Muscle of arm (tissue), 14 donors: ENCODE data around the gene SCART1. TPM values are rescaled to one million over a fixed set of nuclear protein-coding genes. Genes with fewer than 3 reads are reported as not detected.
"Not testable (repeated sequence)": the region's sequence is repeated elsewhere in the genome, so short reads cannot be mapped to it uniquely, and the experiment has no call there.

ENCODE experiments used
- DNase-seq: peaks from one replicate; pipeline ENCODE4 v3.0.0-alpha.2; 2013
- long read RNA-seq, 11 donors: transcript quantifications; one replicate each; lab custom pipeline, GENCODE V29; 2026
- polyA plus RNA-seq, 12 donors: library from polyadenylated mRNA; unstranded; fragments of 120-200 nt; gene quantifications; one replicate each; pipeline ENCODE4 v1.2.1, GENCODE V29; 2013; ENCODE audit not compliant: insufficient read length in 12 of 12

The SCART1 gene
- 1 to 10 TPM in 5 of 12 donors, under 1 TPM in 5, not detected in 2; 0.58 to 1.7 (median 1.0) TPM for polyA plus RNA-seq
- long read RNA-seq, donor 1, result 0 reads
- long read RNA-seq, donor 2, result 0 reads
- long read RNA-seq, donor 3, result 0 reads
- long read RNA-seq, donor 4, result 0 reads
- long read RNA-seq, donor 5, result 0 reads
- long read RNA-seq, donor 6, result 0 reads
- long read RNA-seq, donor 7, result 0 reads
- long read RNA-seq, donor 8, result 0 reads
- long read RNA-seq, donor 9, result 0 reads
- long read RNA-seq, donor 10, result 0 reads
- long read RNA-seq, donor 11, result 0 reads

GRCh38 chr10:133453516-133454203, at the start of gene SCART1:
Gene SCART1, plus strand, starts transcription at chr10:133453945. Its CDS starts 53 bp downstream, at chr10:133453998.
- no peak for DNase-seq

- DNase-seq, result no peak
Observed at GRCh38 chr10:133405272-133405671, 48.5 kb upstream of the SCART1 start.

GRCh38 chr10:133405844-133406527, 47.8 kb upstream of the SCART1 start:
- DNase-seq, result no peak

- DNase-seq, result no peak
Observed at GRCh38 chr10:133411523-133412380, 42.0 kb upstream of the SCART1 start.

DNA sequence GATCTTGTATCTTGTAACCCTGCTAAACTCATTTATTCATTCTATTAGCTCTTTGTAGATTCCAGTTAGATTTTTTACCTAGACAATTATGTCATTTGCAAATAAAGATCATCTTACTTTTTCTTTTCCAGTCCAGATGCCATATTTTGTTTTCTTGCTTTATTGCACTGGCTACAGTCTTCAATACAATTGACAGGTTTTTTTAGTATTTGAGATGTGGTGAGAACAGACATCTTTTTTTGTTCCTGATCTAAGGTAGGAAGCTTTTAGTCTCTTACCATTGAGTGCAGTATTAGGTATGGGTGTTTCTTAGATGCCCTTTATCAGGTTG, 41.4 kb upstream of the SCART1 start:
- no peak for DNase-seq

- not testable (repeated sequence) for DNase-seq
Observed at GRCh38 chr10:133414401-133414800, 39.3 kb upstream of the SCART1 start.

DNA sequence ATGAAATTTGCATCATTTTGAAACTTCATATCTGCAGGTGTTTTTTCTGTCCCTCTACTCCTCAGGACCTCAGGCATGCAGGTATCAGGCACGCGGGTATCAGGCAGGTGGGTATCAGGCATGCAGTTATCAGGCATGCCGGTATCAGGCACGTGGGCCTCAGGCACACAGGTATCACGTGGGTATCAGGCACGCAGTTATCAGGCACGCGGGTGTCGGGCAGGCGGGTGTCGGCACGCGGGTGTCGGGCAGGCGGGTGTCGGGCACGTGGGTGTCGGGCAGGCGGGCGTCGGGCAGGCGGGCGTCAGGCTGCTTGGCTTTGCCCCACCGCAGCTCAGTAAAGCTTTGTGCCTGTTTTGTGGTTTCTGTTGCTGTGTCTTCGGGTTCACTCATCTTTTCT, 38.0 kb upstream of the SCART1 start:
- no peak for DNase-seq

- DNase-seq, result no peak
Observed at GRCh38 chr10:133418289-133418993, 35.3 kb upstream of the SCART1 start.

DNA sequence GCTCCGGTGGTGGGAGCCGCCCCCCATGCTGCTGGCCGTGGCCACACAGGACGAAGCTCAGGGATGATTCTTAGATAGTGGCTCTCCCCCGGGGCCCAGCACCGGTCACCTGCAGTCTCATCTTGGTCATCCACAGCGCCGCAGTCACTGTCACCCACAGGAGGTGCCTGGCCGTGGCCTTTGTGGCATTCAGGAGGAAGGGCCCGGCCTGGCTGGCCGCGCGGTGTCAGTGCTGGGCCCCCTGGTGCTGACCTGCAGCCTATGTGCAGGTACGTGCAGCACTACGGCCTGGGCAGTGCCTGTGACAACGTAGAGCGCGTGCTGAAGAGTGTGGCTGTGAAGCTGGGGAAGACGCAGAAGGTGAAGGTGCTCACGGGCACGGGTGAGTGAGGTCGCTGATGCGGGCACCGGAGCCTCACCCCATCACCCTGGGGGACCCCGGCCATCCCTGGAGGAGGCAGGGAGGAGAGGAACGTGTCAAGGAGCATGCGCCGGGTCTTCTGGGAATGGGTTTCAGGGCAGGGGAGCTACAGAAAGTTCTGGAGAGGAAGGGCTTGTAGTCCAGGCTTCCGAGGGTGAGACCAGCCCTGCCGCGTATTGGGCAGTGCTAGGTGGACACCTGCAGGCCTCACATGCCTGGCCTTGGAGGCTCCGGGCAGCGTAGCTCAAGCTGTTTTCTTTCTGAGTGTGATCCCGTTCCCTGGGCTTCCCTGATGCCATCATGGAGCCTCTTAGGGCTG, 34.4 kb upstream of the SCART1 start:
- no peak for DNase-seq

GRCh38 chr10:133420028-133420427, 33.7 kb upstream of the SCART1 start:
- no peak for DNase-seq

- DNase-seq, result no peak
Observed at GRCh38 chr10:133420579-133420978, 33.2 kb upstream of the SCART1 start.

DNA sequence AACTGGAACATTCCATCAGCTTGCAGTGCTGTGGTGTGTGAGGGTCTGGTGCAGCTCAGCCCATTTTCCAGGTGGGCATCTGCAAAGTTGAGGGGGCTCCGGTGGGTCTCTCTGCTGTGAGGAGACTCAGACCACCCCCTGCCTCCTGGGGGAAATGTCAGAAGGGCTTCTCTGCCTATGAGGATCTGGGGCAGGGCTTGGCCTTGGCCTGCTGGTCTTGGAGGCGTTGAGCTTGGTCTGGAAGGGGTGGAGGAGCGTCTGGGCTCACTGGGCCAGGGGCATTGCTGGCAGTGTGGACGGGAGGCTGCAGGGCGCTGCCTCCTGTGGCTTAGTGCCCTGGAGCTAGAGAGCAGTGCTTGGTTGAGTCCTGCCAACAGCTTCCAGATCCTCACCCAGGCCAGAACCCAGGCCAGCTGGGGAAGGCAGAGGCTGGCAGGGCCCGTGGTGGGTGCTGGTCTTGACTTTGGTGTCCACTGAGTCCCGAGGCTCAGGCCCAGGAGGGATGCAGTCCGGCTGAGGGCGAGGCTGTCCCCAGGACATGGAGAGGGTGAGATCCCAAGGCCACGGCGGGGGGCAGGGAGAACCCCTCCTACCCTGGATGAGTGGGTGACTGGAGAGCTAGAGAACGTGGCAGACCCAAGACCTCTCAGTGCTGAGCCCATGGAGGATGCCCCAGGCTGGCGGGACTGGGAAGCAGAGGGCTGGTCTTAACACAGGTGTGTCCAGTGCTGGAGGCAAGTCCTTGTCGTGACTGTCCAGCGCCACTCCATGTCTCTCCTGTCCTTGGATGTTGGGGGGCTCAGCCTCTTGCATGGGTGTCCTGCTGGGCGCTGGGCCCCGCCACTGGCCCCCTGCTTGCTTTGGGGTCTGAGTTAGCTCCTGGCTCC, 32.2 kb upstream of the SCART1 start:
- DNase-seq, result no peak

GRCh38 chr10:133422223-133422806, 31.4 kb upstream of the SCART1 start:
- no peak for DNase-seq

GRCh38 chr10:133422807-133423771, 30.7 kb upstream of the SCART1 start:
- no peak for DNase-seq

GRCh38 chr10:133424102-133424501, 29.6 kb upstream of the SCART1 start:
- not testable (repeated sequence) for DNase-seq

DNA sequence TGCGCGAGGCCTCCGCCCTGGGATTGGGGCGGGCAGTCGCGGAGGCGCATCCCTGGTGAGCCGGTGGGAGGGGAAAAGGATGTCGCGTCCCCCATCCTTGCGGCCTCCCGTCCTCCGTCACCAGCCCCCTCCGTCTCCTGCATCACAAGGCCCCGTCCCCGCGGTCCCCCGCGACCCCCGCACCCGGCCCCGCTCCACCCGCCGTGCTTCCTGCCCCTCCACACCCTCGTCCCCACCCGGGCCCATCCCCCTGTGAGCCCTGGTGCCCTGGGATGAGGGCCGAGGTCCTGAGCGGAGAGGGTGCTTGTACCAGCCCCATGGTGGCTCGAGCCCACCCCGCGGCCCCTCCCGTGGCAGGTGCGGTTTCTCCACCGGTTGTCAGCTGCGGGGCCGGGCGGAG, 29.1 kb upstream of the SCART1 start, which contains the start of gene SPRN:
SPRN (minus strand) TSS at position 25 of the 400 bp plus-strand sequence. CDS start 944 bp downstream, outside the sequence.
- not testable (repeated sequence) for DNase-seq

GRCh38 chr10:133429571-133429970, 24.2 kb upstream of the SCART1 start:
- DNase-seq, result not testable (repeated sequence)
